Stimulated activated CD4-positive, alpha-beta T cell treated with anti-CD3 and anti-CD28 coated beads, Interleukin-15, amount 100 ng/mL, for 24 hours (primary cell): ENCODE data around the gene TSHZ2.
"Not testable (repeated sequence)": the region's sequence is repeated elsewhere in the genome, so short reads cannot be mapped to it uniquely, and the experiment has no call there.

Experiments
- DNase-seq: peaks from one replicate; pipeline ENCODE4 v3.0.0-alpha.2; 2020

TSHZ2 gene

GRCh38 chr20:53532654-53533312 is 560.6 kb downstream of the TSHZ2 start:
- not testable (repeated sequence) for DNase-seq

GRCh38 chr20:53533500-53533899 is 561.3 kb downstream of the TSHZ2 start:
- DNase-seq = no peak

GRCh38 chr20:53534037-53534436 is 561.9 kb downstream of the TSHZ2 start:
- DNase-seq = no peak

- DNase-seq = no peak
These were observed 563.7 kb downstream of the TSHZ2 start for GRCh38 chr20:53535878-53536277.

- not testable (repeated sequence) for DNase-seq
These were observed 564.2 kb downstream of the TSHZ2 start for GRCh38 chr20:53536382-53536781.

DNA sequence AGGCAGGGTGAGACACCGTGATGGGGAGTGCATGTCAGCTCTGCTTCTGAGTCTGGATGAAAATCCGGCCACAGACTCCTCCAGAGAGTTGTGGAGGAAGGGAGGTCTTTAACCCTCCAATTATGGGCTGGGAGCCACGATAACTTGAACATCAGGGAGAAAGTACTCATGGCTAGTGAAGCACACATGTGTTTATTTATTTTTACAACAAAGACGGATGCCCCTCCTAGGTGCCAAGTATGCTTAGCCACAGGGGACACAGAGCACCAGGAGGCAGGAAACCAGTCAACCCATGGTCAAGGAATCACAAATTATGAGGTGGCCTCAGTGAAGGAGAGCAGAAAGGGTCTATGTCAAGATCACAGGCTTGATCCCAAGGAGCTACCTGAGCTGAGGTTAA is 567.4 kb downstream of the TSHZ2 start:
- no peak for DNase-seq
